Activated CD4-positive, alpha-beta T cell treated with anti-CD3 and anti-CD28 coated beads, Interleukin-2, amount 50 U/mL, for 16 hours (primary cell): Measurements from ENCODE around the gene GLOD5.
A peak's percentile ranks its signal among the peaks of the same experiment; 100 is the strongest.
"Not testable (repeated sequence)": the region's sequence is repeated elsewhere in the genome, so short reads cannot be mapped to it uniquely, and the experiment has no call there.

Source experiments
- DNase-seq: peaks from one replicate; pipeline ENCODE4 v3.0.0-alpha.2; 2020

The GLOD5 gene

DNA sequence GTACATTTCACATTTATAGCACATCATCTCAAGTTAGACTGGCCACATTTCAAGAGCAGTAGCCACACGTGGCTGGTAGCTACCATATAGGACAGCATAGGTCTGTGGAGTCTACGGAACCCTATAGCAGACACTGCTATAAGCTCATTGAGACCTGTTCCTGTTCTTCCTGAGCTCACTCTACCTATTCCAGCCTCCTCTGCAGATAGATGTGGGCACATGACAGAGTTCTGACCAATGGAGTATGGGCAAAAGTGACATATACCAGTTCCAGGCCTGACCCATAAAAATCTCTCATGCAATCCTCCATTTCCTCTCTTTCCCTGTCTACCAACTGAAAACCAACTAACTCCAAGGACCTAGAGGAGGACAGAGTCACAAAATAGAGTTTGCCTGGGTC is 36.8 kb downstream of the GLOD5 start:
- no peak for DNase-seq

DNA sequence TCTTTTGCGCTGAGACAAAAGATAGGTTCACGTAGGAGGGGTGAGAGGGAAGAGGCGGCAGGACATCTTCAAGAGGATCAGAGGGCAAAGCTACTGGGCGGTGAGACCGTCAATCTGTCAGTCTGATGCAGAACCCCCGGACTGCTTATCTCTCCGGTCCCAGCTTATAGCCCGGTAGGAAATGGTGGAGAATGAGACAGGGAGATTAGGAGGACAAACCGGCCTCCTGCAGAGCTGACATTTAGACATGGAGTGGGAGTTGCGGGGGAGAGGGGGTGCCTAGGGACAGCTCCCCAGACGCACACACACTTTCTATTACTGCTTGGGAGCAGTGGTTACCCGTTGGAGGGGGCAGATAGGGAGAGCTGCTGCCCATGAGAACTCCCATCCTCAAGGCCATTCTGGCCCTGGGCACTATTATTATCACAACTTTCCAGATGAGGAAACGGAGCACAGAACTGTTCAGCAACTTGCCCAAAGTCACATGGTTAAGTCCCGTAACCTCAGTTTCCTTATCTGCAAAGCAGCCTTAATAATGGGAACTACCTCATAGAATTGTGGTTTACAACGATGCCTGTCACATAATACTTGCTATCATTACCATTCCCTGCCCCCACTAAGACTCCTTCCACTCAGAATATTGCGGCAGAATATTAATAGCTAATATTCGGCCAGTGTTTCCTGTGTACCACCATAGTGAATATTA is 39.2 kb downstream of the GLOD5 start:
- no peak for DNase-seq

DNA sequence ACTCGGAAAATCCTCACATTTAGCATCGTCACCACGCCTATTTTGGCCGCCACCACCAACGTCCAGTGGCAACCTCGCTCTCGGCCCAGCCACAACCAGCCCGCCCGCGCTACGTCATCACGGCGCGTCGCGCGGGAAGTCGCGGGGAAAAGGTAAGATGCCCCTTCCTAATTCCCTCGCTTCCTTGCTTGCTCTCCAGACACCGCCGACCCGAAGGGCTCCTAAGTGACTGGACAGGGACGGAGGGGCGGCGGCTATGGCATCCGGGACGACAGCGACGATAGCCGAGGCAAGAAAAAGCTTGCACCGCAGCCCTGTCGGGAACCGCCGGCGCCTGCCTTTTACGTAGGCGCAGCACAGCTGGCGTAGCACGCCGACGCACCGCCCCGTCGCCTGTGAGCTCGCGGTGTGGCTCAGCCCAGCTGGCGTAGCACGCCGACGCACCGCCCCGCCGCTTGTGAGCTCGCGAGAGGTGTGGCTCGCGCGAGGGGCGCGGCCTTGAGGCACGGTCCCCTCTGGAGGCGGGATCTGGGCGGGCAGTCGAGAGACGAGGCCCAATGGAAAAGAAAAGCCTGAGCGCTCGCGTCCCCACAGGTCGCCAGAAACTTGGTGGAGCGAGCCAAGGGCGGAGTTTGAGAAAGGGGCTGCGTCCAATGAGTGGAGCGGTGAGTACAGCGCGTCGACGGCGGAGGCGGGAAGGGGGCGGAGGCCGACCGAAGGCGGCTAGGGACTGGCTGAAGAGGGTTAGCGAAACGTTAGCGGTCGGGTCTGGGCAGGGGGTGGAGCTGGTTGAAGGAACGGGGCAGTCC is 39.9 kb downstream of the GLOD5 start, which contains the start of gene HDAC6:
Gene HDAC6, plus strand, starts transcription at position 788 of the 809 bp plus-strand sequence. CDS start 626 bp downstream, outside the sequence.
- DNase-seq: peak; percentile 96

DNA sequence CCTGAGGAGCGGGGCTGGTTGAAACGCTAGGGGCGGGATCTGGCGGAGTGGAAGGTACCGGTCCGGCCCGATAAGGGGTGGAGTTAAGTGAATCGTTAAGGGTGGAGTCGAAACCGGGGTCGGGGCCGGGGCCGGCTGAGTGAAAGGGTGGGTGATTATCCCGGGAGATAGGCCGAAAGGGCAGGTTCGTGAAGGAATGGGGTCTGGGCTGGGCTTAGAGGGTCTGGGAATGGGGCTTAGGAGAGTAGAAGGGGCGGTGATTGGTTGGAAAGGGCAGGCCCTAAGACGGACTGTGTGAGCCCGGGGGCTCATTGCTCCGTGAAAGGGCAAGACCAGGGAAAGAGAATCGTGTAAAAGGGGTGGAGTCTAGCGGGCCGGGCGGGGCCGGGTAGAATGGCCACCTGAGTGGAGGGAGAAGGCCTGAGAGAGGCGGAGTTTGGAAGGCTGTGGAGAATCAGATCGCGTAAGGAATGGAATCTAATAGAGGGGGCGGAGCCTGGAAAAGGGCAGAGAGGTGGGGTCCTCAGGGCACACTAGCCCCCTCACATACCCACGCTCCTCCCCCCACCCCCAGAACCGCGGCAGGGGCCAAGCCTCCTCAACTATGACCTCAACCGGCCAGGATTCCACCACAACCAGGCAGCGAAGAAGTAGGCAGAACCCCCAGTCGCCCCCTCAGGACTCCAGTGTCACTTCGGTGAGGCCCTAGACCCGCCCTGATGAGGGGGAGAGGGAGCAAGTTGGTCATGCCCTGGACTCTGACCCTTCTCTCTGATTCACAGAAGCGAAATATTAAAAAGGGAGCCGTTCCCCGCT is 40.8 kb downstream of the GLOD5 start:
- peak; percentile 82 for DNase-seq

DNA sequence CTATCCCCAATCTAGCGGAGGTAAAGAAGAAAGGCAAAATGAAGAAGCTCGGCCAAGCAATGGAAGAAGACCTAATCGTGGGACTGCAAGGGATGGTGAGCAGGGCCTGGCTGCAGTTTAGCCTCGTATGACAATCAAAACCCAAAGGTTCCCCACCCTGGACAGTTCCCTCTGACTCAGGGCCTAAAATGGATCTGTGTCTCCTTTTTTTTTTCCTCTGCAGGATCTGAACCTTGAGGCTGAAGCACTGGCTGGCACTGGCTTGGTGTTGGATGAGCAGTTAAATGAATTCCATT is 41.3 kb downstream of the GLOD5 start:
- no peak for DNase-seq

DNA sequence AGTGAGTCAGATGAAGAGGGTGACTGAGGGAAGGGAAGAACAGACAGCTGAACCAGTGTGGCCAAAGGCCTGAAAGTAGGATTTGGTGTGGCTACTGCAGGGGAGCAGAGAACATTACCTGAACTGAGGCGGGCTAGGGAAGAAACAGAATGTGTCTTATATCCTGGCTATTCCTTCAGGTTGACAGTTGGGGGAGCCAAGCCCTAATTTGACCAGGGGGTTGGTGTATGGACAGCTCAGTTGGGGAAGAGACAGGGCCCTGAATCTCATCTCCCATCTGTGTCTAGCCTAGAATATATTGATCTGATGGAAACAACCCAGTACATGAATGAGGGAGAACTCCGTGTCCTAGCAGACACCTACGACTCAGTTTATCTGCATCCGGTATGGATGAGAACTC is 44.5 kb downstream of the GLOD5 start:
- DNase-seq: no peak

DNA sequence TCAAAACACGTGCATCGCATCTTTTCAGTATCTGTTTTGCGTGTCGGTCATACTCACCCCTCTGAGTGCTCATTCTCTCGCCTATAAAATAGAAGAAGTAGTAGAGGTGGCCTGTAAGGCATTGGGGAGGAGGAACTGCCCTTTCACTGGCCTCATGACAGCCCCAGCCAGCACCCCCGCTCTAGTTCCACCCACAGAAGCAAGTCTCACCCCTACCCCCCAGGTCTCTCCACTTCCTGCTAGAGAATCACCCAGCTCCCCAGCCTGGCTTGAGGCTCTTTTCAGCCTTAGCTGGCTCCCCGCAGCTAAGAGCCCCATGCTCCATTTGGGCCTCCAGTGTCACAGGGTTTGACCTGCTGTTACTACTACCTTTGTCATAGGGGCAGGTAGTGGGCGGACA is 52.1 kb downstream of the GLOD5 start:
- no peak for DNase-seq

DNA sequence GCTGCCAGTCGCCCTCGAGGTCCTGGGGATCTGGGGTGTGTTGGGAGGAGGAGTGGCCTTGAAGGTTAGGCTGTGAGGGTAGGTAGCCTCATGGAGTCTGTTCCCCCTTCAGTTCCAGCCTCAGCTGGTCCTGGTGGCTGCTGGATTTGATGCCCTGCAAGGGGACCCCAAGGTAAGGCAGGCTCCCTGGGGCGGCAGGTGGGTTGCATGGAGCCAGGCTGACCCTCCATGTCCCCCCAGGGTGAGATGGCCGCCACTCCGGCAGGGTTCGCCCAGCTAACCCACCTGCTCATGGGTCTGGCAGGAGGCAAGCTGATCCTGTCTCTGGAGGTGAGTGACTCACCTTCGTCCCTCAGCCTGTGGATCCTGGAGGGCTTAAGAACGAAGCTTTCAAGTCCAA is 53.2 kb downstream of the GLOD5 start:
- DNase-seq: no peak

DNA sequence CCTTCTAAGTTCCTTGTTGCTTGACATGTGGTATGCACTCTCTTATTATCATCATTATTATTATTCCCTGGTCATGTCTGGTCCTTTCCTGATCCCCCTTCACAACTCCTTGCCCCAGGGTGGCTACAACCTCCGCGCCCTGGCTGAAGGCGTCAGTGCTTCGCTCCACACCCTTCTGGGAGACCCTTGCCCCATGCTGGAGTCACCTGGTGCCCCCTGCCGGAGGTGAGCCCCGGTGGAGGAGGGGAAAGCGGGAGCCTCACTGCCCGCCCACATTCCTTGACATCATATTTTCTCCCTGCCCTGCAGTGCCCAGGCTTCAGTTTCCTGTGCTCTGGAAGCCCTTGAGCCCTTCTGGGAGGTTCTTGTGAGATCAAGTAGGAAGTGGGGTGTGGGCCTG is 53.7 kb downstream of the GLOD5 start:
- no peak for DNase-seq

DNA sequence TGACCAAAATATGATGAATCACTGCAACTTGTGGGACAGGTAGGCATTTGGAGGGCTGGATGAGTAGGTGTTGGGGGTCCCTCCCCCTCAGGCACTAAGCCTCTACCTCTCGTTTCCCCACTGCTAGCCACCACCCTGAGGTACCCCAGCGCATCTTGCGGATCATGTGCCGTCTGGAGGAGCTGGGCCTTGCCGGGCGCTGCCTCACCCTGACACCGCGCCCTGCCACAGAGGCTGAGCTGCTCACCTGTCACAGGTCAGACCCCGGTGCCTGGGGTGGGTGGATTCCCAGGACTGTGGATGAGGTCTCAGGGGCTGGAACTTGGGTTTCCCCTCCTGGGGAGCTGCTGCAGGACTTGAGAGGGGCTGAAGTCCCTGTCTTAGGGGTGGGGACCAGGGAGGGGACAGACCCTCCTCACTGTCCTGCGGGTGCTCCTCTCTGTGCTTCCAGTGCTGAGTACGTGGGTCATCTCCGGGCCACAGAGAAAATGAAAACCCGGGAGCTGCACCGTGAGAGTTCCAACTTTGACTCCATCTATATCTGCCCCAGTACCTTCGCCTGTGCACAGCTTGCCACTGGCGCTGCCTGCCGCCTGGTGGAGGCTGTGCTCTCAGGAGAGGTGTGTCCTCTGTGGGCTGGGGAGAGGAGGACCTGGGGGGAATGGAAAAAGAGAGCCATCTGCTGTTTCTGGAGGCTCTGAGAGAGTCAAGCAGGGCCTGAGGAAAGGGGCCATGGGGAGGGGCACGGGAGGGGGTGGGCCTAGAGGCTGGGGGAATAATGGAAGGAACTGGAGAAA is 54.7 kb downstream of the GLOD5 start:
- no peak for DNase-seq

DNA sequence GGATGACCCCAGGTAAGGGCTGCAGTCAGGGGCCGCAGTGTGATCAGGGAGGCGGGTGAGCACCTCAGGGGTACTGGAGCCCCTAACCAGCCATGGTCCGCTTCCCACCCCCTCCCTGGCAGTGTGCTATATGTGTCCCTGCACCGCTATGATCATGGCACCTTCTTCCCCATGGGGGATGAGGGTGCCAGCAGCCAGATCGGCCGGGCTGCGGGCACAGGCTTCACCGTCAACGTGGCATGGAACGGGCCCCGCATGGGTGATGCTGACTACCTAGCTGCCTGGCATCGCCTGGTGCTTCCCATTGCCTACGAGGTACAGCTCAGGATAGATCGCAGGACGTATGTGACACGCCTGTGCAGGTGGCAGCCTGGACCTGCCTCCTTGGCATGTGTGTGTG is 56.6 kb downstream of the GLOD5 start:
- no peak for DNase-seq

DNA sequence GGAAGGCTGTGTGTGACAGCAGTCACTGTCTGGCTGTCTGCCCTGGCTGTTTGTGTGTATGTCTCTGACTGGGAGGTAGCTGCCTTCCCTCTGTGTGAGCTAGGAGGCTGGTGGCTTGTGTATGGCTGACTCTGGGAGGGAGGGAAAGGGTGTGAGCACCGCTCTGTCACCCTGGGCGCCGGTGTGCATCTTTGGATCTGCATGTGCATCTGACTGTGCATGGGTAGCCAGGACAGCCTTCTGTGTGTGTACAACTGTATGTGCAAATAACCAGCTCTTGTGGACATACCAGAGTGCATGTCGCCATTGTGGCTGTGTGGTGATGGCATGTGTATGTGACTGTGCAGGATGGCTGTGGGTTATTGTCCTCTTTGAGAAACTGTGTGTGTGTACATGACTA is 57.3 kb downstream of the GLOD5 start:
- no peak for DNase-seq

DNA sequence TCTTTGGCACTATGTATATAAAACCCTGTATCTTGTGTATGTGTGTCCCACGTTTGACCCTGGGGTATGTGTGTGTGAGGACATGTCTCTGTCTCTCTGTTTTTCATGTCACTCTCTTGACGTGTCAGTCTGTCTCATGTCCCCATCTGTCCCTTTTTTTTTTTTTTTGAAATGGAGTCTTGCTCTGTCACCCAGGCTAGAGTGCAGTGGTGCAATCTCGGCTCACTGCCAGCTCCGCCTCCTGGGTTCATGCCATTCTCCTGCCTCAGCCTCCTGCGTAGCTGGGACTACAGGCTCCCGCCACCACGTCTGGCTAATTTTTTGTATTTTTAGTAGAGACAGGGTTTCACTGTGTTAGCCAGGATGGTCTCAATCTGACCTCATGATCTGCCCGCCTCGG is 57.8 kb downstream of the GLOD5 start:
- DNase-seq: not testable (repeated sequence)

DNA sequence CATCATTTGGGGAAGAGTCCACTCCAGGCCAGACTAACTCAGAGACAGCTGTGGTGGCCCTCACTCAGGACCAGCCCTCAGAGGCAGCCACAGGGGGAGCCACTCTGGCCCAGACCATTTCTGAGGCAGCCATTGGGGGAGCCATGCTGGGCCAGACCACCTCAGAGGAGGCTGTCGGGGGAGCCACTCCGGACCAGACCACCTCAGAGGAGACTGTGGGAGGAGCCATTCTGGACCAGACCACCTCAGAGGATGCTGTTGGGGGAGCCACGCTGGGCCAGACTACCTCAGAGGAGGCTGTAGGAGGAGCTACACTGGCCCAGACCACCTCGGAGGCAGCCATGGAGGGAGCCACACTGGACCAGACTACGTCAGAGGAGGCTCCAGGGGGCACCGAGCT is 61.5 kb downstream of the GLOD5 start:
- no peak for DNase-seq
